ENCODE measurements around the gene DLGAP4. TPM values are rescaled to one million over a fixed set of nuclear protein-coding genes. Genes with fewer than 3 reads are reported as not detected.

DLGAP4 gene
- total RNA-seq, 2 donors from 2014 or later: 23.1 to 60.0 TPM

DNA sequence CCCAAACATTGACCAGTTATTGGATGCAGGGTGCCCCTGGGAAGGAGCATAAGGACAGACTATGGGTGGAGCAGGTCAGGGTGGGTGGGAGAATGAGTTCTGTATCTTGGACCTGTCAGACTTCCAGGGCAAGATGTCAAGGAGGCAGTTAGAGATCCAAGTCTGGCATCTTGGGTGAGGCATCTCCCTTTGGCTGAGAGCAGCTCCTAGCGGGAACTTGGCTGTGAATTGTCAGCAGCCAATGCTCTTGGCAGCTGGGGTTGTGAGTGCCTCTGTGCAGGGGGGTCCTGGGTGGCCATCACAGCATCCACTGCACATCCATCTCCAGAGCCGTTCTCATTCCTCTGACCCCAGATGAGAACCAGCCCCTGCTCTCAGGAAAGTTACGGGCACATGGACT lies 118.2 kb downstream of the DLGAP4 start:
- Histone ChIP-seq H3K4me1 (no peaks in the 10 kb centered on the region), H3K27ac (no peak overlapping the region), H3K27me3 (no peaks in the 10 kb centered on the region), H3K4me3 (no peak overlapping the region), H3K36me3 (replicated peaks in 1 of 2; ENCODE audit: insufficient read depth in 1 of 2, low read depth in 2 of 2) (no peaks in the 10 kb centered on the region), H3K9me3 (no peaks in the 10 kb centered on the region)
- intact Hi-C loops (cut with DNase I): no loop called here
- 57 to 60% methylated on average over 3 of the region's 3 CpGs for WGBS, 2 donors
- DNase-seq (no peak), ATAC-seq (no peak)
- no peak for TF ChIP-seq CTCF (IDR thresholded peaks at IDR 0.05)
- no peak for TF ChIP-seq POLR2A (IDR thresholded peaks at IDR 0.05)

DNA sequence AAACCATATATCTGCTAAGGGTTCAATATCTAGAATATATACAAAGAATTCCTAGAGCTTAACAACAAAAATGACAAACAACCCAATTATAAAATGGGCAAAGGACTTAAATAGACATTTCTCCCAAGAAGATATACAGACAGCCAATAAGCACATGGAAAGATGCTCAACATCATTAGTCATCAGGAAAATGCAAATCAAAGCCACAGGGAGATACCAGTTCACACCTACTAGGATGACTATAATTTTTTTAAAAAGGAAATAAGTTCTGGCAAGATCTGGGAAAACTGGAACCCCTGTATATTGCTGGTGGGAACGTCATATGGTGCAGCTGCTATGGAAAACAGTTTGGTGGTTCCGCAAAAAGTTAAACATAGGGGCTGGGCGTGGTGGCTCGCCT lies 119.0 kb downstream of the DLGAP4 start:
- TF ChIP-seq CTCF (IDR thresholded peaks at IDR 0.05) (no peak), POLR2A (IDR thresholded peaks at IDR 0.05) (no peak)
- intact Hi-C loops (cut with DNase I): no loop called here
- Histone ChIP-seq H3K4me1 (no peaks in the 10 kb centered on the region), H3K27ac (no peak overlapping the region), H3K9me3 (no peaks in the 10 kb centered on the region), H3K4me3 (no peak overlapping the region), H3K27me3 (no peaks in the 10 kb centered on the region), H3K36me3 (replicated peaks in 1 of 2; ENCODE audit: insufficient read depth in 1 of 2, low read depth in 2 of 2) (no peaks in the 10 kb centered on the region)
- WGBS, 2 donors: 58 to 65% methylated on average over 4 of the region's 4 CpGs
- no peak for DNase-seq
- ATAC-seq: no peak

- TF ChIP-seq CTCF (IDR thresholded peaks at IDR 0.05) (no peak), POLR2A (IDR thresholded peaks at IDR 0.05) (no peak)
- H3K9me3 ChIP-seq: no peaks in the 10 kb centered on the region
- H3K4me1 ChIP-seq: peaks cover 8% of the 10 kb centered on the region
- H3K27ac ChIP-seq: no peak overlapping the region
- DNase-seq (no peak), ATAC-seq (no peak)
- intact Hi-C loops (cut with DNase I): no loop called here
- no peaks in the 10 kb centered on the region for H3K36me3 ChIP-seq (replicated peaks in 1 of 2; ENCODE audit: insufficient read depth in 1 of 2, low read depth in 2 of 2)
- H3K27me3 ChIP-seq: no peaks in the 10 kb centered on the region
- WGBS, 2 donors: 87 to 94% methylated on average over 23 of the region's 24 CpGs
- H3K4me3 ChIP-seq: no peak overlapping the region
These were observed 125.5 kb downstream of the DLGAP4 start for GRCh38 chr20:36431604-36432003.

DNA sequence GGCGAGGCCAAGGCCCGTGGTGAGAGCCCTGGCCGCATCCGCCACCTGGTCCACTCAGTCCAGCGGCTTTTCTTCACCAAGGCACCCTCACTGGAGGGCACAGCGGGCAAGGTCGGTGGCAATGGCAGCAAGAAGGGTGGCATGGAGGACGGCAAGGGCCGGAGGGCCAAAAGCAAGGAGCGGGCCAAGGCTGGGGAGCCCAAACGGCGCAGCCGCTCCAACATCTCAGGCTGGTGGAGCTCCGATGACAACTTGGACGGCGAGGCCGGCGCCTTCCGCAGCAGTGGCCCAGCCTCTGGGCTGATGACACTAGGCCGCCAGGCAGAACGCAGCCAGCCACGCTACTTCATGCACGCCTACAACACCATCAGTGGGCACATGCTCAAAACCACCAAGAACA lies 126.0 kb downstream of the DLGAP4 start:
- ATAC-seq (no peak), DNase-seq (no peak)
- Histone ChIP-seq H3K27ac (no peak overlapping the region), H3K36me3 (replicated peaks in 1 of 2; ENCODE audit: insufficient read depth in 1 of 2, low read depth in 2 of 2) (no peaks in the 10 kb centered on the region), H3K4me3 (no peak overlapping the region), H3K27me3 (no peaks in the 10 kb centered on the region), H3K4me1 (peaks cover 8% of the 10 kb centered on the region), H3K9me3 (no peaks in the 10 kb centered on the region)
- intact Hi-C loops (cut with DNase I): no loop called here
- WGBS, 2 donors: 92% methylated on average over 23 of the region's 23 CpGs; no CpG with 5 or more reads in 1 of the 2 donors
- TF ChIP-seq POLR2A (IDR thresholded peaks at IDR 0.05) (no peak), CTCF (IDR thresholded peaks at IDR 0.05) (no peak)

- TF ChIP-seq CTCF (IDR thresholded peaks at IDR 0.05): no peak
- TF ChIP-seq POLR2A (IDR thresholded peaks at IDR 0.05): no peak
- H3K4me3 ChIP-seq: no peak overlapping the region
- peaks cover 8% of the 10 kb centered on the region for H3K4me1 ChIP-seq
- intact Hi-C loops (cut with DNase I): no loop called here
- DNase-seq: no peak
- no peaks in the 10 kb centered on the region for H3K9me3 ChIP-seq
- no peaks in the 10 kb centered on the region for H3K36me3 ChIP-seq (replicated peaks in 1 of 2; ENCODE audit: insufficient read depth in 1 of 2, low read depth in 2 of 2)
- no peak for ATAC-seq
- no peak overlapping the region for H3K27ac ChIP-seq
- WGBS, 2 donors: 74% methylated on average over 2 of the region's 2 CpGs; no CpG with 5 or more reads in 1 of the 2 donors
- H3K27me3 ChIP-seq: no peaks in the 10 kb centered on the region
These were observed 128.2 kb downstream of the DLGAP4 start for GRCh38 chr20:36434383-36434782.

All from body of pancreas (tissue), 4 donors.